GM12878 (cell line): ENCODE results near the gene GMNN. TPM values are rescaled to one million over a fixed set of nuclear protein-coding genes. Genes with fewer than 3 reads are reported as not detected.

Source experiments
- BACH1 ChIP-seq: fragments of 450-650 bp; IDR thresholded peaks from 2 replicates; pipeline ENCODE4 v1.6.1; 2017; ENCODE audit warnings: mild to moderate bottlenecking, borderline replicate concordance
- ESRRA ChIP-seq: IDR thresholded peaks from 2 replicates; pipeline ENCODE4 v1.6.1; 2012; ENCODE audit warnings: mild to moderate bottlenecking, low read length, improper control_type of control experiment
- ETV6 ChIP-seq, 2 experiments: fragments of 450-650 bp in 1 of 2; IDR thresholded peaks in 1 of 2; conservative IDR thresholded peaks in 1 of 2; 2 replicates each; pipeline ENCODE4 v1.6.1; 2014; ENCODE audit warnings: antibody characterized with exemption in 1 of 2, borderline replicate concordance in 1 of 2, low read depth in 1 of 2, mild to moderate bottlenecking in 1 of 2, moderate library complexity in 1 of 2
- EZH2 ChIP-seq: IDR thresholded peaks from 2 replicates; pipeline ENCODE4 v1.6.1; 2012; ENCODE audit warnings: low read depth, mild to moderate bottlenecking, control low read depth, inconsistent platforms, low read length, borderline replicate concordance; ENCODE audit not compliant: control insufficient read depth
- FOXK2 ChIP-seq: fragments of 450-650 bp; IDR thresholded peaks from 2 replicates; pipeline ENCODE4 v1.6.1; 2017; ENCODE audit warnings: mild to moderate bottlenecking, moderate library complexity
- FOXM1 ChIP-seq: IDR thresholded peaks from 2 replicates; pipeline ENCODE4 v1.6.1; 2012; ENCODE audit warnings: low read depth, mild to moderate bottlenecking, inconsistent platforms, low read length, moderate library complexity
- JUNB ChIP-seq: IDR thresholded peaks from 2 replicates; pipeline ENCODE4 v1.6.1; 2016; ENCODE audit warnings: antibody characterized with exemption, mild to moderate bottlenecking
- MYB ChIP-seq: fragments of 150-350 bp; IDR thresholded peaks from 2 replicates; pipeline ENCODE4 v1.6.1; 2014; ENCODE audit warnings: mild to moderate bottlenecking, low read depth, low read length, borderline replicate concordance
- NBN ChIP-seq: fragments of 450-650 bp; IDR thresholded peaks from 2 replicates; pipeline ENCODE4 v1.6.1; 2016
- NFYB ChIP-seq: IDR thresholded peaks from 2 replicates; pipeline ENCODE4 v1.6.1; 2011; ENCODE audit warnings: low read depth, mild to moderate bottlenecking, low read length, improper control_type of control experiment, moderate library complexity; ENCODE audit not compliant: insufficient read depth
- POLR2AphosphoS2 ChIP-seq: IDR thresholded peaks from 2 replicates; pipeline ENCODE4 v1.6.1; 2011; ENCODE audit warnings: low read depth, mild to moderate bottlenecking, low read length, improper control_type of control experiment, moderate library complexity
- SKIL ChIP-seq: fragments of 450-650 bp; IDR thresholded peaks from 2 replicates; pipeline ENCODE4 v1.6.1; 2017; ENCODE audit warnings: mild to moderate bottlenecking, low read depth, inconsistent platforms; ENCODE audit not compliant: poor library complexity, severe bottlenecking
- SREBF1 ChIP-seq: IDR thresholded peaks from 2 replicates; pipeline ENCODE4 v1.6.1; 2012; ENCODE audit warnings: mild to moderate bottlenecking, low read length
- SUPT20H ChIP-seq: IDR thresholded peaks from 2 replicates; pipeline ENCODE4 v1.6.1; 2011; ENCODE audit warnings: low read depth, mild to moderate bottlenecking, low read length, moderate library complexity, borderline replicate concordance; ENCODE audit not compliant: control insufficient read depth
- TCF3 ChIP-seq: IDR thresholded peaks from 2 replicates; pipeline ENCODE4 v1.6.1; 2012; ENCODE audit warnings: low read depth, mild to moderate bottlenecking, low read length, borderline replicate concordance; ENCODE audit not compliant: insufficient read depth
- ZNF622 ChIP-seq: fragments of 450-650 bp; IDR thresholded peaks from 2 replicates; pipeline ENCODE4 v1.6.1; 2017; ENCODE audit warnings: mild to moderate bottlenecking, inconsistent platforms
- polyA plus RNA-seq, 11 experiments: library from polyadenylated mRNA; depleted of rRNA in 4 of 11; unstranded in 6 of 11; stranded (reverse) in 5 of 11; fragments of >200 nt; fragmentation: Nextera tagmentation in 4 of 11; fragmentation: Illumina TruSeq in 1 of 11; extraction: Ambion mirVana in 4 of 11; extraction: Trizol in 1 of 11; gene quantifications; 1 replicate in 1 of 11; 2 replicates in 10 of 11; pipeline versions ENCODE4 v1.2.1 to v1.2.3, GENCODE V29; 2011 to 2016; ENCODE audit warnings: inconsistent platforms in 2 of 11, missing spikeins in 2 of 11, low read depth in 1 of 11
- total RNA-seq, 4 experiments: library from RNA; depleted of rRNA in 3 of 4; stranded (reverse); fragments of >200 nt in 3 of 4; fragmentation: Illumina TruSeq in 1 of 4; extraction: Trizol in 1 of 4; gene quantifications; 2 replicates each; pipeline versions ENCODE4 v1.2.1 to v1.2.3, GENCODE V29; 2013 to 2021
- TF ChIP-seq, protein P1 (sequence below): fragments of 450-650 bp; IDR thresholded peaks from 2 replicates; pipeline ENCODE4 v1.6.1; 2017; ENCODE audit warnings: mild to moderate bottlenecking, moderate library complexity
- TF ChIP-seq, protein P2 (sequence below): IDR thresholded peaks from 2 replicates; pipeline ENCODE4 v1.6.1; 2011; ENCODE audit warnings: low read depth, low read length, improper control_type of control experiment, borderline replicate concordance
- TF ChIP-seq, protein P3 (sequence below): fragments of 450-650 bp; formaldehyde crosslinking; IDR thresholded peaks from 2 replicates; pipeline ENCODE4 v1.4.0; 2022; ENCODE audit warnings: mild to moderate bottlenecking, moderate library complexity

GMNN gene
- total and polyA plus RNA-seq, 10 of the 15 experiments (the other 5 are each of a cell fraction or from before 2014, with no cell fraction given): 51.9 to 153 (median 105) TPM

DNA sequence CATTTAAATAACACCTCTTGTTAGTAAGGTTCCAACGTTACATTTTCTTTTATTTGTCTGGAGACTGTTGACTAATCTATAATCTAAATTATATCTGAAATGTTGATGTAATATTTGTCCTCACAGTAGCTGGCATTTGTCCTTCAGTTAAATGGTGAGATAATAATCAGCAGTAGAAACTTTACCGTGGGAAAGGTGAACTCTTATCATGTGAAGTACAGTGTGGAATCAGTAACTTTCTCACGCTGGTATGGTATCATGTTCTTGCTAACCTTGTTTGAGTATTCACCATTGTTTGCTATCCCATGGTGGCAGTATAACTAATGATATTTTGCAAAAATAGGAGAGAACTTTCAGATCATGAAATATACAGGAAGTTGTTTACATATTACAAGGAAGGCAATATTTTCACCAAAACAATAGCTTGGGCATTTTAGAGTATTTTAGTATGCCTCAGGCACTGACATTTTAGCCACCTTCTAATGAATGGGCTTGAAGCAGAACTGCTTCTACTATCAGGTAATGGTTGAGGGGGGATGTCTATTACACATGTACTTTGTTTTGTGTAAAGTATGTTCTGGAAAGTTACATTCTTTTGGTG is 4.8 kb downstream of the GMNN start (continued):
- TF ChIP-seq, protein P1, sequence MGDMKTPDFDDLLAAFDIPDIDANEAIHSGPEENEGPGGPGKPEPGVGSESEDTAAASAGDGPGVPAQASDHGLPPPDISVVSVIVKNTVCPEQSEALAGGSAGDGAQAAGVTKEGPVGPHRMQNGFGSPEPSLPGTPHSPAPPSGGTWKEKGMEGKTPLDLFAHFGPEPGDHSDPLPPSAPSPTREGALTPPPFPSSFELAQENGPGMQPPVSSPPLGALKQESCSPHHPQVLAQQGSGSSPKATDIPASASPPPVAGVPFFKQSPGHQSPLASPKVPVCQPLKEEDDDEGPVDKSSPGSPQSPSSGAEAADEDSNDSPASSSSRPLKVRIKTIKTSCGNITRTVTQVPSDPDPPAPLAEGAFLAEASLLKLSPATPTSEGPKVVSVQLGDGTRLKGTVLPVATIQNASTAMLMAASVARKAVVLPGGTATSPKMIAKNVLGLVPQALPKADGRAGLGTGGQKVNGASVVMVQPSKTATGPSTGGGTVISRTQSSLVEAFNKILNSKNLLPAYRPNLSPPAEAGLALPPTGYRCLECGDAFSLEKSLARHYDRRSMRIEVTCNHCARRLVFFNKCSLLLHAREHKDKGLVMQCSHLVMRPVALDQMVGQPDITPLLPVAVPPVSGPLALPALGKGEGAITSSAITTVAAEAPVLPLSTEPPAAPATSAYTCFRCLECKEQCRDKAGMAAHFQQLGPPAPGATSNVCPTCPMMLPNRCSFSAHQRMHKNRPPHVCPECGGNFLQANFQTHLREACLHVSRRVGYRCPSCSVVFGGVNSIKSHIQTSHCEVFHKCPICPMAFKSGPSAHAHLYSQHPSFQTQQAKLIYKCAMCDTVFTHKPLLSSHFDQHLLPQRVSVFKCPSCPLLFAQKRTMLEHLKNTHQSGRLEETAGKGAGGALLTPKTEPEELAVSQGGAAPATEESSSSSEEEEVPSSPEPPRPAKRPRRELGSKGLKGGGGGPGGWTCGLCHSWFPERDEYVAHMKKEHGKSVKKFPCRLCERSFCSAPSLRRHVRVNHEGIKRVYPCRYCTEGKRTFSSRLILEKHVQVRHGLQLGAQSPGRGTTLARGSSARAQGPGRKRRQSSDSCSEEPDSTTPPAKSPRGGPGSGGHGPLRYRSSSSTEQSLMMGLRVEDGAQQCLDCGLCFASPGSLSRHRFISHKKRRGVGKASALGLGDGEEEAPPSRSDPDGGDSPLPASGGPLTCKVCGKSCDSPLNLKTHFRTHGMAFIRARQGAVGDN: peak; percentile 24
- TF ChIP-seq JUNB (no peak), EZH2 (no peak), MYB (no peak), NBN (0 out of 2 replicates have a peak, but pooled peaks have one; percentile 52), SKIL (no peak), TCF3 (no peak), ETV6 (conservative IDR thresholded peaks at IDR 0.05 in 1 of 2, IDR thresholded peaks at IDR 0.05 in 1 of 2; ENCODE audit: borderline replicate concordance in 1 of 2, low read depth in 1 of 2) (no peak), POLR2AphosphoS2 (no peak), NFYB (no peak), FOXK2 (no peak), SUPT20H (no peak), FOXM1 (no peak), ZNF622 (no peak), SREBF1 (no peak), BACH1 (no peak), ESRRA (no peak)
- TF ChIP-seq, protein P2, sequence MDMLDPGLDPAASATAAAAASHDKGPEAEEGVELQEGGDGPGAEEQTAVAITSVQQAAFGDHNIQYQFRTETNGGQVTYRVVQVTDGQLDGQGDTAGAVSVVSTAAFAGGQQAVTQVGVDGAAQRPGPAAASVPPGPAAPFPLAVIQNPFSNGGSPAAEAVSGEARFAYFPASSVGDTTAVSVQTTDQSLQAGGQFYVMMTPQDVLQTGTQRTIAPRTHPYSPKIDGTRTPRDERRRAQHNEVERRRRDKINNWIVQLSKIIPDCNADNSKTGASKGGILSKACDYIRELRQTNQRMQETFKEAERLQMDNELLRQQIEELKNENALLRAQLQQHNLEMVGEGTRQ: no peak; the same call in 1 of the 2 replicates
- TF ChIP-seq, protein P3, sequence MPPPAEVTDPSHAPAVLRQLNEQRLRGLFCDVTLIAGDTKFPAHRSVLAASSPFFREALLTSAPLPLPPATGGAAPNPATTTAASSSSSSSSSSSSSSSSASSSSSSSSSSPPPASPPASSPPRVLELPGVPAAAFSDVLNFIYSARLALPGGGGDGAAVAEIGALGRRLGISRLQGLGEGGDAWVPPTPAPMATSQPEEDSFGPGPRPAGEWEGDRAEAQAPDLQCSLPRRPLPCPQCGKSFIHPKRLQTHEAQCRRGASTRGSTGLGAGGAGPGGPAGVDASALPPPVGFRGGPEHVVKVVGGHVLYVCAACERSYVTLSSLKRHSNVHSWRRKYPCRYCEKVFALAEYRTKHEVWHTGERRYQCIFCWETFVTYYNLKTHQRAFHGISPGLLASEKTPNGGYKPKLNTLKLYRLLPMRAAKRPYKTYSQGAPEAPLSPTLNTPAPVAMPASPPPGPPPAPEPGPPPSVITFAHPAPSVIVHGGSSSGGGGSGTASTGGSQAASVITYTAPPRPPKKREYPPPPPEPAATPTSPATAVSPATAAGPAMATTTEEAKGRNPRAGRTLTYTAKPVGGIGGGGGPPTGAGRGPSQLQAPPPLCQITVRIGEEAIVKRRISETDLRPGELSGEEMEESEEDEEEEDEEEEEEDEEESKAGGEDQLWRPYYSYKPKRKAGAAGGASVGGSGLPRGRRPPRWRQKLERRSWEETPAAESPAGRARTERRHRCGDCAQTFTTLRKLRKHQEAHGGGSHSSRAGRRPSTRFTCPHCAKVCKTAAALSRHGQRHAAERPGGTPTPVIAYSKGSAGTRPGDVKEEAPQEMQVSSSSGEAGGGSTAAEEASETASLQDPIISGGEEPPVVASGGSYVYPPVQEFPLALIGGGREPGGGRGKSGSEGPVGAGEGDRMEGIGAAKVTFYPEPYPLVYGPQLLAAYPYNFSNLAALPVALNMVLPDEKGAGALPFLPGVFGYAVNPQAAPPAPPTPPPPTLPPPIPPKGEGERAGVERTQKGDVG (CRISPR knock-in tag): no peak
